SK-N-SH treated with all-trans-retinoic acid at 6 μM for 48 hours (cell line): ENCODE measurements around the gene BRINP3.

Experiments used
- ATAC-seq: fragments of 200-7000 bp; cut with Tn5 transposase; 3 replicates; pipeline ENCODE4 v1.9.1; 2020; ENCODE audit warnings: mild to moderate bottlenecking, moderate library complexity
- ARNTL ChIP-seq: fragments of 450-650 bp; formaldehyde crosslinking; IDR thresholded peaks from 2 replicates; pipeline ENCODE4 v1.5.0; 2020; ENCODE audit warnings: low read depth, mild to moderate bottlenecking, moderate library complexity, borderline replicate concordance
- CSDC2 ChIP-seq: fragments of 250-450 bp; sonication (Bioruptor Pico); IDR thresholded peaks from 2 replicates; pipeline ENCODE4 v1.5.0; 2020; ENCODE audit warnings: mild to moderate bottlenecking, moderate library complexity
- GLIS3 ChIP-seq: fragments of 250-450 bp; sonication (Bioruptor Pico); IDR thresholded peaks from 2 replicates; pipeline ENCODE4 v1.5.0; 2020; ENCODE audit warnings: mild to moderate bottlenecking, moderate library complexity
- ISL1 ChIP-seq: fragments of 250-450 bp; sonication (Bioruptor Pico); IDR thresholded peaks from 2 replicates; pipeline ENCODE4 v2.1.2; 2022; ENCODE audit warnings: mild to moderate bottlenecking, moderate library complexity
- OSR1 ChIP-seq: fragments of 250-450 bp; sonication (Bioruptor Pico); IDR thresholded peaks from 2 replicates; pipeline ENCODE4 v1.8.0; 2022; ENCODE audit warnings: moderate library complexity, mild to moderate bottlenecking, inconsistent platforms
- PPARA ChIP-seq: fragments of 250-450 bp; sonication (Bioruptor Pico); IDR thresholded peaks from 2 replicates; pipeline ENCODE4 v1.5.0; 2020; ENCODE audit warnings: mild to moderate bottlenecking, borderline replicate concordance
- RARB ChIP-seq: fragments of 250-450 bp; sonication (Bioruptor Pico); IDR thresholded peaks from 2 replicates; pipeline ENCODE4 v1.8.0; 2021; ENCODE audit warnings: mild to moderate bottlenecking, moderate library complexity
- SNAI2 ChIP-seq: fragments of 250-450 bp; sonication (Bioruptor Pico); IDR thresholded peaks from 2 replicates; pipeline ENCODE4 v1.5.0; 2020; ENCODE audit warnings: mild to moderate bottlenecking, moderate library complexity
- TCF4 ChIP-seq: fragments of 250-450 bp; sonication (Bioruptor Pico); IDR thresholded peaks from 2 replicates; pipeline ENCODE4 v1.8.0; 2021; ENCODE audit warnings: mild to moderate bottlenecking, moderate library complexity, borderline replicate concordance
- TOX ChIP-seq: fragments of 250-450 bp; sonication (Bioruptor Pico); IDR thresholded peaks from 2 replicates; pipeline ENCODE4 v1.8.0; 2021; ENCODE audit warnings: mild to moderate bottlenecking, moderate library complexity, borderline replicate concordance
- ZC3H10 ChIP-seq: fragments of 250-450 bp; sonication (Bioruptor Pico); IDR thresholded peaks from 2 replicates; pipeline ENCODE4 v1.5.1; 2021; ENCODE audit warnings: mild to moderate bottlenecking, moderate library complexity
- ZFP3 ChIP-seq: fragments of 250-450 bp; sonication (Bioruptor Pico); IDR thresholded peaks from 2 replicates; pipeline ENCODE4 v1.5.0; 2020; ENCODE audit warnings: mild to moderate bottlenecking, moderate library complexity
- ZFP30 ChIP-seq: fragments of 450-650 bp; formaldehyde crosslinking; IDR thresholded peaks from 2 replicates; pipeline ENCODE4 v1.5.0; 2022; ENCODE audit warnings: mild to moderate bottlenecking, moderate library complexity
- ZNF70 ChIP-seq: fragments of 450-650 bp; formaldehyde crosslinking; IDR thresholded peaks from 2 replicates; pipeline ENCODE4 v1.5.0; 2020; ENCODE audit warnings: mild to moderate bottlenecking, moderate library complexity
- ZNF8 ChIP-seq: fragments of 450-650 bp; formaldehyde crosslinking; IDR thresholded peaks from 2 replicates; pipeline ENCODE4 v1.5.0; 2020; ENCODE audit warnings: mild to moderate bottlenecking, moderate library complexity
- TF ChIP-seq, protein P1 (sequence below): fragments of 250-450 bp; sonication (Bioruptor Pico); IDR thresholded peaks from 2 replicates; pipeline ENCODE4 v1.5.0; 2020; ENCODE audit warnings: mild to moderate bottlenecking, moderate library complexity
- TF ChIP-seq, protein P2 (sequence below): fragments of 250-450 bp; sonication (Bioruptor Pico); IDR thresholded peaks from 2 replicates; pipeline ENCODE4 v1.8.0; 2021; ENCODE audit warnings: low read depth, mild to moderate bottlenecking, moderate library complexity, borderline replicate concordance
- TF ChIP-seq, protein P3 (sequence below): fragments of 250-450 bp; sonication (Bioruptor Pico); IDR thresholded peaks from 2 replicates; pipeline ENCODE4 v1.5.1; 2021; ENCODE audit warnings: mild to moderate bottlenecking, moderate library complexity
- TF ChIP-seq, protein P4 (sequence below): fragments of 250-450 bp; sonication (Bioruptor Pico); IDR thresholded peaks from 2 replicates; pipeline ENCODE4 v1.5.1; 2020; ENCODE audit warnings: low read depth, mild to moderate bottlenecking, moderate library complexity

BRINP3 gene

DNA sequence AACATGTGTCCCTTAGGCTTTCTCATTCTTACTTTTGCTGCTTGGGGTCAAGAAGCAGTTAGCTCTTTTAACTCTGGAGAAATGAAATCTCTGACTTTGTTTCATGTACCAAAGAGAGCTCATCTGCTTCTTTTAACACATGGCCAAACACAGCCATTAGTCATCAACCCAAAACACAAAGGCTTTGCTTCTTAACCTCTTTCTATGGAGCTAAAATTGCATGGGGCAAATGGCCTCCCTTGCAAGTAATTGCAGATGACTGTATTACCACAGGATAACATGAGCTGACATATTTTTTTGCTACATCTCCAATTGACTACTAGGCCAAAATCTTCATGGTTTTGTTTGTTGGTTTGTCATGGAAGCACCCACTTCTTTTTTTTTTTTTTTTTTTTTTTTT, 300.9 kb downstream of the BRINP3 start:
- ATAC-seq, result no peak
- no peak for TF ChIP-seq ZNF8 (CRISPR knock-in tag)
- TF ChIP-seq, protein P1, sequence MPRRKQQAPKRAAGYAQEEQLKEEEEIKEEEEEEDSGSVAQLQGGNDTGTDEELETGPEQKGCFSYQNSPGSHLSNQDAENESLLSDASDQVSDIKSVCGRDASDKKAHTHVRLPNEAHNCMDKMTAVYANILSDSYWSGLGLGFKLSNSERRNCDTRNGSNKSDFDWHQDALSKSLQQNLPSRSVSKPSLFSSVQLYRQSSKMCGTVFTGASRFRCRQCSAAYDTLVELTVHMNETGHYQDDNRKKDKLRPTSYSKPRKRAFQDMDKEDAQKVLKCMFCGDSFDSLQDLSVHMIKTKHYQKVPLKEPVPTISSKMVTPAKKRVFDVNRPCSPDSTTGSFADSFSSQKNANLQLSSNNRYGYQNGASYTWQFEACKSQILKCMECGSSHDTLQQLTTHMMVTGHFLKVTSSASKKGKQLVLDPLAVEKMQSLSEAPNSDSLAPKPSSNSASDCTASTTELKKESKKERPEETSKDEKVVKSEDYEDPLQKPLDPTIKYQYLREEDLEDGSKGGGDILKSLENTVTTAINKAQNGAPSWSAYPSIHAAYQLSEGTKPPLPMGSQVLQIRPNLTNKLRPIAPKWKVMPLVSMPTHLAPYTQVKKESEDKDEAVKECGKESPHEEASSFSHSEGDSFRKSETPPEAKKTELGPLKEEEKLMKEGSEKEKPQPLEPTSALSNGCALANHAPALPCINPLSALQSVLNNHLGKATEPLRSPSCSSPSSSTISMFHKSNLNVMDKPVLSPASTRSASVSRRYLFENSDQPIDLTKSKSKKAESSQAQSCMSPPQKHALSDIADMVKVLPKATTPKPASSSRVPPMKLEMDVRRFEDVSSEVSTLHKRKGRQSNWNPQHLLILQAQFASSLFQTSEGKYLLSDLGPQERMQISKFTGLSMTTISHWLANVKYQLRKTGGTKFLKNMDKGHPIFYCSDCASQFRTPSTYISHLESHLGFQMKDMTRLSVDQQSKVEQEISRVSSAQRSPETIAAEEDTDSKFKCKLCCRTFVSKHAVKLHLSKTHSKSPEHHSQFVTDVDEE (CRISPR knock-in tag), result no peak
- TF ChIP-seq TCF4 (CRISPR knock-in tag), result no peak
- TF ChIP-seq CSDC2 (CRISPR knock-in tag), result no peak
- no peak for TF ChIP-seq GLIS3 (CRISPR knock-in tag)
- TF ChIP-seq, protein P2, sequence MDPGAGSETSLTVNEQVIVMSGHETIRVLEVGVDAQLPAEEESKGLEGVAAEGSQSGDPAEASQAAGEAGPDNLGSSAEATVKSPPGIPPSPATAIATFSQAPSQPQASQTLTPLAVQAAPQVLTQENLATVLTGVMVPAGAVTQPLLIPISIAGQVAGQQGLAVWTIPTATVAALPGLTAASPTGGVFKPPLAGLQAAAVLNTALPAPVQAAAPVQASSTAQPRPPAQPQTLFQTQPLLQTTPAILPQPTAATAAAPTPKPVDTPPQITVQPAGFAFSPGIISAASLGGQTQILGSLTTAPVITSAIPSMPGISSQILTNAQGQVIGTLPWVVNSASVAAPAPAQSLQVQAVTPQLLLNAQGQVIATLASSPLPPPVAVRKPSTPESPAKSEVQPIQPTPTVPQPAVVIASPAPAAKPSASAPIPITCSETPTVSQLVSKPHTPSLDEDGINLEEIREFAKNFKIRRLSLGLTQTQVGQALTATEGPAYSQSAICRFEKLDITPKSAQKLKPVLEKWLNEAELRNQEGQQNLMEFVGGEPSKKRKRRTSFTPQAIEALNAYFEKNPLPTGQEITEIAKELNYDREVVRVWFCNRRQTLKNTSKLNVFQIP (CRISPR knock-in tag), result no peak
- TF ChIP-seq, protein P3, sequence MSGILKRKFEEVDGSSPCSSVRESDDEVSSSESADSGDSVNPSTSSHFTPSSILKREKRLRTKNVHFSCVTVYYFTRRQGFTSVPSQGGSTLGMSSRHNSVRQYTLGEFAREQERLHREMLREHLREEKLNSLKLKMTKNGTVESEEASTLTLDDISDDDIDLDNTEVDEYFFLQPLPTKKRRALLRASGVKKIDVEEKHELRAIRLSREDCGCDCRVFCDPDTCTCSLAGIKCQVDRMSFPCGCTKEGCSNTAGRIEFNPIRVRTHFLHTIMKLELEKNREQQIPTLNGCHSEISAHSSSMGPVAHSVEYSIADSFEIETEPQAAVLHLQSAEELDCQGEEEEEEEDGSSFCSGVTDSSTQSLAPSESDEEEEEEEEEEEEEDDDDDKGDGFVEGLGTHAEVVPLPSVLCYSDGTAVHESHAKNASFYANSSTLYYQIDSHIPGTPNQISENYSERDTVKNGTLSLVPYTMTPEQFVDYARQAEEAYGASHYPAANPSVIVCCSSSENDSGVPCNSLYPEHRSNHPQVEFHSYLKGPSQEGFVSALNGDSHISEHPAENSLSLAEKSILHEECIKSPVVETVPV (CRISPR knock-in tag), result no peak
- TF ChIP-seq SNAI2 (CRISPR knock-in tag), result no peak
- TF ChIP-seq, protein P4, sequence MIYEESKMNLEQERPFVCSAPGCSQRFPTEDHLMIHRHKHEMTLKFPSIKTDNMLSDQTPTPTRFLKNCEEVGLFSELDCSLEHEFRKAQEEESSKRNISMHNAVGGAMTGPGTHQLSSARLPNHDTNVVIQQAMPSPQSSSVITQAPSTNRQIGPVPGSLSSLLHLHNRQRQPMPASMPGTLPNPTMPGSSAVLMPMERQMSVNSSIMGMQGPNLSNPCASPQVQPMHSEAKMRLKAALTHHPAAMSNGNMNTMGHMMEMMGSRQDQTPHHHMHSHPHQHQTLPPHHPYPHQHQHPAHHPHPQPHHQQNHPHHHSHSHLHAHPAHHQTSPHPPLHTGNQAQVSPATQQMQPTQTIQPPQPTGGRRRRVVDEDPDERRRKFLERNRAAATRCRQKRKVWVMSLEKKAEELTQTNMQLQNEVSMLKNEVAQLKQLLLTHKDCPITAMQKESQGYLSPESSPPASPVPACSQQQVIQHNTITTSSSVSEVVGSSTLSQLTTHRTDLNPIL (CRISPR knock-in tag), result no peak
- TF ChIP-seq ZFP3 (CRISPR knock-in tag), result no peak
- no peak for TF ChIP-seq ISL1 (CRISPR knock-in tag)
- no peak for TF ChIP-seq PPARA (CRISPR knock-in tag)
- TF ChIP-seq TOX (CRISPR knock-in tag), result no peak
- TF ChIP-seq ARNTL, result no peak
- TF ChIP-seq, all 23 proteins: peak for 0

DNA sequence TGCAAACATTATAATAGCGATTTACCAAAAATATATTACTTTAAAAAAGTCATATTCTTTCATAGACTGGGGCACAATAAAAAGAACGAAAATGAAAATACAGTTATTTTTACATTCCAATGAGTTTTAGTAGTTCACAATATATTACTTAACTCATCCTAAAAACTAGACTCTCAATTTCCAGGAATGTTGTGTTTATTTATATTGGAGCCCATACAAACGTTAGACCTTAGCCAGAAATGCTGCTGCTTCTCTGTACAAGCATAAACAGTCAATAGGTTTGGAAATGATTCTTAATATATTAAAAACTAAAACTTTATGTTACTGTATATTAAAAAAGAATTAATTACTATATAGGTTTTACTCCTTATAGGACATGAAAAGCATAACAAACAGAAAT, 302.3 kb downstream of the BRINP3 start:
- no peak for ATAC-seq
- TF ChIP-seq SNAI2 (CRISPR knock-in tag) (no peak), ZNF70 (CRISPR knock-in tag) (no peak), ISL1 (CRISPR knock-in tag) (no peak), ZFP30 (CRISPR knock-in tag) (no peak), ZC3H10 (no peak), RARB (CRISPR knock-in tag) (no peak), OSR1 (no peak), TCF4 (CRISPR knock-in tag) (no peak), TOX (CRISPR knock-in tag) (no peak), ZNF8 (CRISPR knock-in tag) (no peak)
- TF ChIP-seq, protein P1 (CRISPR knock-in tag), result no peak
- TF ChIP-seq, protein P2 (CRISPR knock-in tag), result no peak
